HL-60/S4 treated with retinoic acid at 250 ng/mL for 4 days and 3 days (cell line): ENCODE data around the gene STUB1.

ENCODE experiments used
- in situ Hi-C: fragments of 300-500 bp; cut with MboI; formaldehyde crosslinking; loops from 2 replicates; pipeline ENCODE4 v1.7.0; 2022; ENCODE audit warnings: low sequenced_read_pairs

The STUB1 gene

GRCh38 chr16:643050-643368 is 37.2 kb upstream of the STUB1 start:
- in situ Hi-C loops = no loop called here

- in situ Hi-C loops = no loop called here
Measured at GRCh38 chr16:644556-644955, 35.7 kb upstream of the STUB1 start.

GRCh38 chr16:645852-646678 is 34.1 kb upstream of the STUB1 start:
- in situ Hi-C loops = no loop called here

- in situ Hi-C loops = no loop called here
Measured at GRCh38 chr16:646679-647172, 33.5 kb upstream of the STUB1 start.

GRCh38 chr16:647173-647902 is 32.9 kb upstream of the STUB1 start:
- in situ Hi-C loops = no loop called here

GRCh38 chr16:648071-648780 is 32.0 kb upstream of the STUB1 start:
- in situ Hi-C loops = no loop called here

GRCh38 chr16:648781-649589 is 31.2 kb upstream of the STUB1 start, which contains the start of gene WDR90:
Gene WDR90 (plus strand): TSS chr16:649365. CDS start chr16:649417, 52 bp downstream.
- in situ Hi-C loops = no loop called here

GRCh38 chr16:649631-650030 is 30.6 kb upstream of the STUB1 start:
- in situ Hi-C loops = no loop called here

- in situ Hi-C loops = no loop called here
Measured at GRCh38 chr16:651844-652243, 28.4 kb upstream of the STUB1 start.

GRCh38 chr16:652454-653305 is 27.5 kb upstream of the STUB1 start:
- in situ Hi-C loops = no loop called here

- in situ Hi-C loops = no loop called here
Measured at GRCh38 chr16:654034-654433, 26.2 kb upstream of the STUB1 start.

GRCh38 chr16:657487-657886 is 22.7 kb upstream of the STUB1 start:
- in situ Hi-C loops = no loop called here

- in situ Hi-C loops = no loop called here
Measured at GRCh38 chr16:658679-659571, 21.3 kb upstream of the STUB1 start.

- in situ Hi-C loops = no loop called here
Measured at GRCh38 chr16:659618-660017, 20.6 kb upstream of the STUB1 start.

- in situ Hi-C loops = no loop called here
Measured at GRCh38 chr16:660132-660458, 20.1 kb upstream of the STUB1 start.

- in situ Hi-C loops = no loop called here
Measured at GRCh38 chr16:660459-661183, 19.6 kb upstream of the STUB1 start.

GRCh38 chr16:661184-661821 is 18.9 kb upstream of the STUB1 start:
- in situ Hi-C loops = no loop called here

- in situ Hi-C loops = no loop called here
Measured at GRCh38 chr16:662095-662494, 18.1 kb upstream of the STUB1 start.
